ENCODE results near the gene SH3TC2. TPM values are rescaled to one million over a fixed set of nuclear protein-coding genes. Genes with fewer than 3 reads are reported as not detected.

Gene SH3TC2
- total RNA-seq (2021; fragmentation: NEBNext Ultra II Directional; extraction: Animal tissue kit (Norgen Biotek cat#: 25700)): 10 to 100 TPM in 4 of 6 experiments, 1 to 10 TPM in 2; 9.3 to 12.9 (median 10.7) TPM
- long read RNA-seq, partial matches to known transcripts: 0 of 3 reads
- long read RNA-seq, other reads (novel, unspliced or antisense): 3 of 3 reads

GRCh38 chr5:149063017-149063687 lies at the start of gene SH3TC2:
SH3TC2 (minus strand) TSS chr5:149063062; CDS start chr5:149063022, 40 bp downstream.
- Mint-ChIP-seq H3K9me3 (peaks cover 8% of the 10 kb centered on the region; the same call in 1 of the 2 replicates), H3K36me3 (ENCODE audit: low read depth) (peaks cover 42% of the 10 kb centered on the region), H3K4me3 (peak within 1 kb of the TSS; percentile 84), H3K27ac (peak within 1 kb of the TSS; percentile 98), H3K27me3 (ENCODE audit: insufficient read depth) (peaks cover 1% of the 10 kb centered on the region; the same call in 1 of the 2 replicates), H3K4me1 (ENCODE audit: low read depth) (peaks cover 72% of the 10 kb centered on the region)
- DNase-seq: peak; percentile 78
- TF ChIP-seq, protein P1, sequence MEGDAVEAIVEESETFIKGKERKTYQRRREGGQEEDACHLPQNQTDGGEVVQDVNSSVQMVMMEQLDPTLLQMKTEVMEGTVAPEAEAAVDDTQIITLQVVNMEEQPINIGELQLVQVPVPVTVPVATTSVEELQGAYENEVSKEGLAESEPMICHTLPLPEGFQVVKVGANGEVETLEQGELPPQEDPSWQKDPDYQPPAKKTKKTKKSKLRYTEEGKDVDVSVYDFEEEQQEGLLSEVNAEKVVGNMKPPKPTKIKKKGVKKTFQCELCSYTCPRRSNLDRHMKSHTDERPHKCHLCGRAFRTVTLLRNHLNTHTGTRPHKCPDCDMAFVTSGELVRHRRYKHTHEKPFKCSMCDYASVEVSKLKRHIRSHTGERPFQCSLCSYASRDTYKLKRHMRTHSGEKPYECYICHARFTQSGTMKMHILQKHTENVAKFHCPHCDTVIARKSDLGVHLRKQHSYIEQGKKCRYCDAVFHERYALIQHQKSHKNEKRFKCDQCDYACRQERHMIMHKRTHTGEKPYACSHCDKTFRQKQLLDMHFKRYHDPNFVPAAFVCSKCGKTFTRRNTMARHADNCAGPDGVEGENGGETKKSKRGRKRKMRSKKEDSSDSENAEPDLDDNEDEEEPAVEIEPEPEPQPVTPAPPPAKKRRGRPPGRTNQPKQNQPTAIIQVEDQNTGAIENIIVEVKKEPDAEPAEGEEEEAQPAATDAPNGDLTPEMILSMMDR (IDR thresholded peaks at IDR 0.05): no peak

GRCh38 chr5:149110406-149110805 lies 47.5 kb upstream of the SH3TC2 start:
- Mint-ChIP-seq H3K9me3 (no peaks in the 10 kb centered on the region), H3K27ac (no peak overlapping the region; the same call in 1 of the 2 replicates), H3K4me3 (no peak overlapping the region), H3K27me3 (ENCODE audit: insufficient read depth) (no peaks in the 10 kb centered on the region), H3K4me1 (ENCODE audit: low read depth) (peaks cover 65% of the 10 kb centered on the region), H3K36me3 (ENCODE audit: low read depth) (no peaks in the 10 kb centered on the region)
- TF ChIP-seq, protein P1 (IDR thresholded peaks at IDR 0.05): no peak
- no peak for DNase-seq

- 0 out of 2 replicates have a peak, but pooled peaks cover 1% of the 10 kb centered on the region for H3K27me3 Mint-ChIP-seq (ENCODE audit: insufficient read depth)
- no peaks in the 10 kb centered on the region for H3K36me3 Mint-ChIP-seq (ENCODE audit: low read depth)
- TF ChIP-seq, protein P1 (IDR thresholded peaks at IDR 0.05): no peak
- peaks cover 50% of the 10 kb centered on the region for H3K4me1 Mint-ChIP-seq (ENCODE audit: low read depth)
- peak; percentile 9 for DNase-seq
- H3K9me3 Mint-ChIP-seq: no peaks in the 10 kb centered on the region
- H3K27ac Mint-ChIP-seq: no peak overlapping the region; the same call in 1 of the 2 replicates
- no peak overlapping the region for H3K4me3 Mint-ChIP-seq
These were observed 45.9 kb upstream of the SH3TC2 start for GRCh38 chr5:149108651-149109280.

GRCh38 chr5:149100331-149100730 lies 37.5 kb upstream of the SH3TC2 start:
- H3K27ac Mint-ChIP-seq: no peak overlapping the region
- no peak overlapping the region for H3K4me3 Mint-ChIP-seq
- H3K9me3 Mint-ChIP-seq: peaks cover 47% of the 10 kb centered on the region
- H3K4me1 Mint-ChIP-seq (ENCODE audit: low read depth): no peaks in the 10 kb centered on the region
- DNase-seq: no peak
- peaks cover 34% of the 10 kb centered on the region for H3K36me3 Mint-ChIP-seq (ENCODE audit: low read depth)
- TF ChIP-seq, protein P1 (IDR thresholded peaks at IDR 0.05): no peak
- H3K27me3 Mint-ChIP-seq (ENCODE audit: insufficient read depth): 0 out of 2 replicates have a peak, but pooled peaks cover 1% of the 10 kb centered on the region

DNA sequence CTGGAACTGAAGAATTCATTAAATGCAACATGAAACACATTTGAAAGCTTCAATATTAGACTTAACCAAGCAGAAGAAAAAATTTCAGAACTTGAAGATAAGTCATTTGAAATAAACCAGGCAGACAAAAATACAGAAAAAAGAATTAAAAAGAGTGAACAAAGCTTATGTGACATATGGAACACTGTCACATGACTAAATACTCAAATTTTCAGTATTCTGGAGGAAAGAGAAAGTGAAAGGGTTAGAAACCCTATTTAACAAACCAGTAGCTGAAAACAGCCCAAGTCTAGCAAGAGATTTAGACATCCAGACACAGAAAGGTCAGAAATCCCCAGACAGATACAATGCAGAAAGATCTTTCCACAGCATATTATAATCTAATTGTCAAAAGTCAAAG lies 37.1 kb upstream of the SH3TC2 start:
- Mint-ChIP-seq H3K4me1 (ENCODE audit: low read depth) (no peaks in the 10 kb centered on the region), H3K36me3 (ENCODE audit: low read depth) (peaks cover 34% of the 10 kb centered on the region), H3K9me3 (peaks cover 47% of the 10 kb centered on the region), H3K4me3 (no peak overlapping the region), H3K27ac (no peak overlapping the region), H3K27me3 (ENCODE audit: insufficient read depth) (0 out of 2 replicates have a peak, but pooled peaks cover 1% of the 10 kb centered on the region)
- TF ChIP-seq, protein P1 (IDR thresholded peaks at IDR 0.05): no peak
- DNase-seq: no peak

All from HFFc6 (cell line).